ENCODE results near the gene ZDHHC19. TPM values are rescaled to one million over a fixed set of nuclear protein-coding genes. Genes with fewer than 3 reads are reported as not detected.
"Not testable (repeated sequence)": the region's sequence is repeated elsewhere in the genome, so short reads cannot be mapped to it uniquely, and the experiment has no call there.

Gene ZDHHC19
- total RNA-seq, 1 experiment from 2014 or later: not detected

DNA sequence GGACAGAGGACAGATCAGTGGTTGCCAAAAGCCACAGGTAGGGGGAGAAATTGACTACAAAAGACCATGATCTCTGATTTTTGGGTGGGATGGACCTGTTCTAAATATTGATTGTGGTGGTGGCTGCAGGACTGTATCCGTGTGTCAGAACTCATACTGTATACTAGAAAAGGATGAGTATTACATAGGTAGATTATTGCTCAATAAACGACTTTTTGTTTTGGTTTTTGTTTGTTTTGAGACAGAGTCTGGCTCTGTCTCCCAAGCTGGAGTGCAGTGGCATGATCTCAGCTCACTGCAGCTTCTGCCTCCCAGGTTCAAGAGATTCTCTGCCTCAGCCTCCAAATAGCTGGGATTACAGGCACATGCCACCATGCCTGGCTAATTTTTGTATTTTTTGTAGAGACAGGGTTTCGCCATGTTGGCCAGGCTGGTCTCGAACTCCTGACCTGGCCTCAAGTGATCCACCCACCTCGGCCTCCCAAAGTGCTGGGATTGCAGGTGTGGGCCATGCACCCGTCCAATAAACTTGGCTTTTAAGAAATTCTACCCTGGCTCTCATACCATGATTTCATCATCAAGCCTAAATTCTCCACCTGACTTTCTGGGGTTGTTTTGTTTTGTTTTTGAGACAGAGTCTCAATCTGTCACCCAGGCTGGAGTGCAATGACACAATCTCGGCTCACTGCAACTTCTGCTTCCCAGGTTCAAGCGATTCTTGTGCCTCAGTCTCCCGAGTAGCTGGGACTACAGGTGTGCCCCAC lies 5.6 kb downstream of the ZDHHC19 start:
- not testable (repeated sequence) for DNase-seq (ENCODE audit: low read depth)

DNA sequence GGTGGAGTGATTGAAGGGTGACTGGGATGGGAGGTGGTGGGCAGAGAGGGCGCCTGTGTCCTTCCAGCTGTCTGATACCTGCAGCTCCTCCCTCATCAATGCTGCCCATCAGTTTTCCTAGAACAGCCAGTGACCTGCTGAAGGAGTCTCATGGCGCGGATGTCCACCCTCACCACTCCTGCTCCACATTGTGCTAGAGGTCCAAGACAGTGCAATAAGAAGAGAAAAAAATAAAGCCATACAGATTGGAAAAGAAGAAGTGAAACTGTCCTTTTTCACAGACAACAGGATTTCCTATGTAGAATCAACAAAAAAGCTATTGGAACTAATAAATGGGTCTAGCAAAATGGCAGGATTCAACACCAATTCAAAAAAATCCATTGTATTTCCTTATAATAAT lies 7.4 kb downstream of the ZDHHC19 start:
- no peak for DNase-seq (ENCODE audit: low read depth)

DNA sequence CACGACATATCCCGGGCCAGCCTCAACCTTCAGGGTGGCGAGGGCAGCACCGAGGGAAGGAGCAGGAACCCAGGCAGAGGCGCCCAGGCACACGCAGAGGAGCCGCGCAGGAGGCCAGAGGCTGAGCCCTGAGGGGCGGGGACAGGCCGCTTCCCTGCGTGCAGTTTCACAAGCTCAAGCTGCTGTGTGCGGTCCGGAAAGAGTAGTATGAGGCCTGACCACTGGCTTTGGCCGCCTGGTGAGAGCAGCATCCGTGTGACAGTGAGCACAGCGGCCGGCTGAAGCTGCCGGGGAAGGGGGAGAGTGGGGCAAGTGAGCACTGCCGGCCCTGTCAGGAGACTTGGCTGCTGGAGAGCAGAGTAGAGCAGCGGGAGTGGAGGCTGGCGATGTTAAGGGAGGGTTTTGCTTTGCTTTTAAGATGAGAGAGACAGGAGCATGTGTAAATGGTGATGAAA lies 8.7 kb downstream of the ZDHHC19 start:
- peak; percentile 33 for DNase-seq (ENCODE audit: low read depth)

DNA sequence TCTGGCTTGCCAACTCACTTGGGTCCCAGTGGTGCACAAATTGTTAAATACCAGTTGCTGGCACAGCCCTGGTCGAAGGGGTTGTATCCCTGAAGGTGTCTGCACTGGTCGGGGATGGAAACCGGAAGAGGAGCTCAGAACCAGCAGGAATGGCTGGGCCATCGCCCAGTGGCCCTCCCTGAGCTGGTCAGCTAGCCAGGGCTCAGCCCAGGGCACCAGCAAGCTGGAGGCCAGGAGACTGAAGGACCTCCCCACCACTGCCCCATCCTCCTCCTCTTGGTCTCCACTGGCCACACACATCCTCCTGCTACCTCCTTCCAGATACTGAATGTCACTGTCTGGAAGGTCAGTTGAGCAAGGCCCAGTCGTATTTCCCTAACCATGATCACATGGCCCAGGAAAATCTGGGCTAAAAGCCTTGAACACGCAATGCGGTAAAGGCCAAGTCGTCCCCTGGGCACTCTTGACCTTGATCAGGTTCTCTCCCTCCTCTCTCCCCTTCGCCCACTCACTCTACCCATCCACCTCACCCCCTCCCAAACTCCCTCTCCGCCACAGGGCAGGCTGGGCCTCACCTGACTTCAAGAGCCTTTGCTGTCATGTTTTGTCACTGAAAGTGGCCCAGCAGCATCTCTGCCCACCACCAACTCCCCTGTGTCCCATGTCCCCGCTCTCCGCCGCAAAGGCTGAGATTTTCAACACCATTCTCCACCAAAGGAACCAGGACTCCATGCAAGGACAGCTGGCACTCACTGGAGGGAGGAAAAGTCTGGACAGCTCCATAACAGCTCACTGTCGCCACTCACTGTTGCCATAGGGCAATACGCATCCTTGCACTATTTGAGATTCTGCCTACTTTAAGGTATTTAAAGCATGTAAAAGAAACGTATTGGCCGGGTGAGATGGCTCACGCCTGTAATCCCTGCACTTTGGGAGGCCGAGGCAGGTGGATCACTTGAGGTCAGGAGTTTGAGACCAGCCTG lies 12.1 kb downstream of the ZDHHC19 start:
- DNase-seq (ENCODE audit: low read depth): peak; percentile 28

DNA sequence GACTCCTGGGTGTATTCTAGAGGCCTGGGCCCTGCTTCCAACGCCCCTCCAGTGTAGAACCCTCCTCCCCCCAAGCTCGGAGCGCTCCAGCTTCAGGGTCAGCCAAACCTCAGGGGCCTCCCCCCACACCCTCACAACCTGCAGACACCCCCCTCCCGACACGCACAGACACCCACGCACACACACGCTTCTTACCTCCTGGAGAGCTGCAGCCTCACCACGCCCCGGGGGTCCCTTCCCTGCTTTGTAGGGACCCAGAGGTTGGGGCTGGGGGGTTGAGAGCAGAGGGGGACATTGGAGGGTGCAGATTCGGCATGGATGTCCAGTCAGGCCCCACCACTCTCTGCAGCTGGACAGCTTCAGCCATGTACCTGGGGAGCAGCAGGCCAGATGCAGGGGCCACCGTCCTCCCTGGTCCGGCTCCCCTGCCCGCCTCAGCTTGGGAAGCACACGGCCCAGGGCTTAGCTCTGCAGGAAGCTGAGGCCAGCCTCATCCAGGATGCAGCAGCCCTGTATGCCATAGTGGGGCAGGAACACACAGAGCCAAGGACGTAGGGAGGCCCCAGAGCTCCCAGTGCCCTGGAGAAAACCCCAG lies 13.0 kb downstream of the ZDHHC19 start:
- DNase-seq (ENCODE audit: low read depth): no peak

DNA sequence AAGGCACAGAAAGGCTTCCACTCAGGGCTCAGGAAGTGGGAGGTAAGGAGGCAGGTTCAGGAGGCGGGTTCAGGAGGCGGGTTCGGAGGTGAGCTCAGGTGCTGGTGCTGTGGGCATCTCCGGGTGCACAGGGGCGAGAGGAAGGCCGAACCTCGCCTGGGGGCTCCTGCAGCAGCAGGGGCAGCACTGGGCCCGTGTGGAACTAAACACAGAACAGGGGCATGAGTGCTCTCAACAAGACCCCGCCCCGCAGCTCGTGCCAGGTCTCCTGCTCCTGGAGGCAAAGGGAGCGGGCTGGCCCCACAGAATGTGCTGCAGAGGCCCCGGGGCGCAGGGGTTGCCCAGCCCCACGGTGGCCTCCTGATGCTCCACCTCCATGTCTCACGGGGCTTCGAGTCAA lies 13.7 kb downstream of the ZDHHC19 start:
- no peak for DNase-seq (ENCODE audit: low read depth)

DNA sequence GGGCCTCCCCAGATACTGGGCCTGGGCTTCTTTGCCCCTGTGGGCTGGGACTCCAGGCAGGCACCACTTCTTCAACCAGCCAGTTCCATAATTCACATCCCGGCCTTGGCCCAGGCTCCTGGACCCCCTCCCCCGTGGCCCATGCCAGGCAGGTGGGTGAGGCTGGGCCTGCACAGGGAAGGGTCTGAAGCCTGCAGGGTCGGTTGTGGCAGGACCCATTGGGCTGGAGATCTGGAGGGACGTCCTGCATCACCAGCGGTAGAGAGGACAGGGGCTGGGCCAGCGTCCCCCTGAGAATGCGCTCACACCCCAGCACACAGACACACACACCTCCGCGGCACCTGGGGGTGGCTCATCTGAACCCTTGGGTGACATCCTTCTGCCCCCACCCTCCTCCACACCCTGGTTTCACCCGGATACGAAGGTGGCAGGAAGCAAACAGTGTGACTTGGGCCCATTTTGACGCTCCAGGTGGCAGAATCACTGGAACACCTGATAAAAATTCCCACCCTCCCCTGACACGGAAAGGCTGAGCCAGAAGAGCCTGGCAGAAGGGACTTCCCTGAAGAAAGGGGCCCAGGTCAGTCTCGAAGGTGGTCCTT lies 15.4 kb downstream of the ZDHHC19 start:
- DNase-seq (ENCODE audit: low read depth): no peak

DNA sequence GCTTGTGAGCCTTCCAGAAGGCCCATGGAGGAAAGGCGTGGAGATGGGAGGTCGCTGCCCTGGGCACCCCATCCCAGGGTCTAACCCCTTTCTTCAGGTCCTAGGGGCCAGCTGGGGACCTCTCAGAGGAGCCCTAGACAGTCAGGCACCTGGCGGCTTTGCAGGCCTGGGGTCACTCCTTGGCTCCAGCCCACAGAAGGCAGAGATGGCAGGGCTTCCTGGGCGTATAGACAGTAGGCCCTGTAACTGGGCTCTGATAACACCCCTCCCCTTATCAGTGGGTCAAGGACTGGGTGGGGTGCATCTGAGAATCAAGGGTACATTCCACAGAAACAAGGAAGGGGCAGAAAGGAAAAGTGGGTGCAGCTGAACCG lies 16.7 kb downstream of the ZDHHC19 start:
- no peak for DNase-seq (ENCODE audit: low read depth)

DNA sequence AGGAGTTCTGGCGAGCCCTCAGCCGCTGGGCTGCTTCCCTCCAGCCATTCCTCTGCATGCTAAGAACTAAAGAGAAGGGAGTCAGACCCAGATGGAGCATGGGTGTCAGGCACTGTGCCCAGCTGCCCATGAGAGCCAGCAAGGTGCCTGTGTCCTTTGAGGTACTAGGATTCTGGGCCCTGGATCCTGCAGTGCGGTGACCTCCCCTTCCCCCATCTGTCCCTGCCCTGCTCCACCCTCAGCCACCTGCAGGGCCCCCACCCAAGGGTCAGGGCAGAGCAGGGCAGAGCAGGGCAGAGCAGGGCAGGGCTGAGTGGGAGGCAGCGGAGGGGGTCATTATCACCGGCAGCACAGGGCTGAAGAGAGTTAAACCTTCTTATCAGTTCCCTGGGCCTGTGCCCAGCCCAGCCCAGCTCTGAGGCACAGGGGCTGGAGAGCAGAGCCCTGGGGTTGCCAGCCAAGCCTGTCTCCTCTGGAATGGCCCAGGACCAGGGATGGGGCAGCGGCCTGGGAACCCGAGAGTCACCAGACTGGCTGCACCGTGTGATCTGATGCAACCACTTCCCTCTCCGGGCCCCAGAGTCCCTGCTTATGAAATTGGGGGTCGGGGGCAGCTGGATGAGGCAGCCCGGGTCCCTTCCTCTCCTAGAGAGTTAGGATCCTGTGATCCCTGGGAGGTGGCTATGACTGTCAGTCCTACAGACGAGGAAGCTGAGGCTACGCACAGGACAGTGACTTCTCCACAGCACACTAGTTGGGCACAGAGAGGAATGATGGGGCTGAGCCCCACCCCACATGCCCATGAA lies 17.3 kb downstream of the ZDHHC19 start:
- DNase-seq (ENCODE audit: low read depth): no peak

DNA sequence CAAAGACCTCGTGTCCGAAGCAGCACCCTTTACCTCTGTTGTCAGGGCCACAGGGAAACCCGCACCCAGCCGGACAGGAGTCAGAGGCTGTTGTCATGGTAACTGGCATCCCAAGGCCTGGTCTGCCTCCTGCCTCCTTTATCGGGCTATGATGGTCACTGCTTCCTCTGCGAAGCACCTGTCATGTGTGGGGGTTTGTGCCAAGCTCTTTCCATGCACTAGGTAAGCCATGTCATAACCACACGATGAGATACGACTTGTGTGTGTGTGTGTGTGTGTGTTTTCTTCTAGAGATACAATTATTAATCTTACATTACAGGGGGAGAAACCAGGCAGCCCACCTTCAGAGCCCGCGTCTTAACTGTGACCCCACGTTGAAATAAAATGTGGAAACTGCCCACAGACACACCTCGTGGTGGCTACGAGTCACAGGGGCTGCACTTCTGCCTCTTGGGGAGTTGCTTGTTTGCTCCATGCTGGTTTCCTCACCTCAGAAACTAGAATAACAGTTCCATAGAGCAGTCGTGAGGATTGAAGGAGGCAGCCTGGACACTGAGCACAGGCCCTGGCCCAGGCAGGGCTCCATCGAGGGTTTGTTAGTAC lies 18.0 kb downstream of the ZDHHC19 start:
- DNase-seq (ENCODE audit: low read depth): peak; percentile 9

DNA sequence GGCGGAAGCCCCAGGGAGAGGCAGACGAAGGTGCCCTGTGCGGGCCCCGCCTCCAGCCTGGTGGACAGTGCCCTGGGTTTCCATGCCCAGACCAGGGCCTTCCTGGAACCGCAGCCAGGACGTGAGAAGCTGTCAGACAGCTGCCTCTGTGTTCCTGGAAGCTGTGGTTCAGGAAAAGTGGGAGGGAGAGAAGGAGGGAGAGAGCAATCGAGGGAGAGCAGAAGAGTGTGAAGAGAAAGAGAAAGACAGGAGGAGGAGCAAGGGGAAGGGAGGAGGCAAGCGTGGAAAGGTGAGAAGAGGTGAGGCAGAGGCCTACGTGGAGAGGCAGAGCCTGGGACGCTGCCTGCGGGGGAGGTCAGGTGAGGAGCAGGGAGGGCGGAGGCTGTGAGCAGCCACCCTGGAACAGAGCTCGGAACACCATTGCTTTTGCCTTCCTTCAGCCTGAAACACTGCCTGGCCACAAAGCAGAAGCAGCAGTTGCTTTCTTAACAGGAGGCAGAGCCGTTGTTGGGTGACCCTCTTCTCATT lies 18.6 kb downstream of the ZDHHC19 start:
- DNase-seq (ENCODE audit: low read depth): peak; percentile 69

DNA sequence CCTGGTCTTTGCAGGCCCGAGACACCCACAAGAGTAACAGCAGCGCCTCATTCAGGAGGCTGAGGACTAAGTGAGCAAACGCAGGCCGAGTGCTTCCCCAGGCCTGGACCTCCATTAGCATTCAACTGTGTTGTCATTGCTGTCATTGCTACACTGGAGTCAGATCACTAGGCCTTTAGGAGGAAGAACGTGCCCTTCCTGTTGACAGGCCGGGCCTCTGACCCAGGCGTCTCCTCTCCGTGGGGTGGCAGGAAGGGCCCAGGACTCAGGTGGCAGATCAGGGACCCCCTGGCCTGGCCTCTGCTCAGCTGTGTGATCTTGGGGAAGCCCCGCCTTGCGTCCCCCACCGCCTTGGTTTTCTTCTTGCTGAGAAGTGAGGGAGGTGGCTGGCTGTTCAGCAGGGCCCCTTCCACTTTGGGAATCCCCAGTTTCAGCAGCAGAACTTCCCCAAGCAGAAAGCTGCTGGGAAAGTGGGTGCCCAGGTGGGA lies 19.1 kb downstream of the ZDHHC19 start:
- no peak for DNase-seq (ENCODE audit: low read depth)

DNA sequence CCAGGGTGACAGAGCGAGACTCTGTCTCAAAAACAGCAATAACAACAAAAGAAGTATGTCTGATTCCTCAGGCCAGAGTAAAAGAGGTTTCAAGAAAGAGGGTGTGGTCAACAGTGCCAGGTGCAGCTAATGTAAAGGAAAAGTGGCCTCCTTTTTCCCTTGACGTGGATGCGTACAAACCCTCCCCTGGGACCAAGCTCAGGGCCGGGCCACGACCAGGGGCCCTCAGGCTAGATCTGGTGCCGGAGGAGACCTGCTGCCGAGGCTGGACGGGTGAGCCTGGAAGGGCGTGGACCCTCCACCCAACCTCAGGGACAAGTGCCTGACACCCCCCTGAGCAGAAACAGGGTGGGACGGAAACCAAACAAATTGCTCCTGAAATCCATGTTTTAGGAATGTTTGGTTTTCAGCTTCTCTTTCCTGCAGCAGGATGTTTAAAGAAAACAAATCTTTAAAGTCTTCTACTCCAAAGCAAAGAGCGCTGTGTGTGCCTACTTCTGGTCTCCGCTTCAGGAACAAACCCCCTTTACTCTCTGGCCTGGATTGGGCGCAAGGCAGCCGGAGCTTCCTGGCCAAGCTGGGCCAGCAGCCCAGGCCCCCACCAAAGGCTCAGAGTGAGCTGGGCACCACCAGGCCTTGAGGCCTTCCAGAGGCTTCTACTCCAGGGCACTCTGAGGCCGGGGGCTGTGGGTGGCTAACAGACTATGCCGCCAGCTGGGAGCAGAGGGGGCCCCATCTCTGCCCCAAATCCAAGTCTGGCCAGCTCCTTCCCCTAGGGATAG lies 21.4 kb downstream of the ZDHHC19 start:
- no peak for DNase-seq (ENCODE audit: low read depth)

DNA sequence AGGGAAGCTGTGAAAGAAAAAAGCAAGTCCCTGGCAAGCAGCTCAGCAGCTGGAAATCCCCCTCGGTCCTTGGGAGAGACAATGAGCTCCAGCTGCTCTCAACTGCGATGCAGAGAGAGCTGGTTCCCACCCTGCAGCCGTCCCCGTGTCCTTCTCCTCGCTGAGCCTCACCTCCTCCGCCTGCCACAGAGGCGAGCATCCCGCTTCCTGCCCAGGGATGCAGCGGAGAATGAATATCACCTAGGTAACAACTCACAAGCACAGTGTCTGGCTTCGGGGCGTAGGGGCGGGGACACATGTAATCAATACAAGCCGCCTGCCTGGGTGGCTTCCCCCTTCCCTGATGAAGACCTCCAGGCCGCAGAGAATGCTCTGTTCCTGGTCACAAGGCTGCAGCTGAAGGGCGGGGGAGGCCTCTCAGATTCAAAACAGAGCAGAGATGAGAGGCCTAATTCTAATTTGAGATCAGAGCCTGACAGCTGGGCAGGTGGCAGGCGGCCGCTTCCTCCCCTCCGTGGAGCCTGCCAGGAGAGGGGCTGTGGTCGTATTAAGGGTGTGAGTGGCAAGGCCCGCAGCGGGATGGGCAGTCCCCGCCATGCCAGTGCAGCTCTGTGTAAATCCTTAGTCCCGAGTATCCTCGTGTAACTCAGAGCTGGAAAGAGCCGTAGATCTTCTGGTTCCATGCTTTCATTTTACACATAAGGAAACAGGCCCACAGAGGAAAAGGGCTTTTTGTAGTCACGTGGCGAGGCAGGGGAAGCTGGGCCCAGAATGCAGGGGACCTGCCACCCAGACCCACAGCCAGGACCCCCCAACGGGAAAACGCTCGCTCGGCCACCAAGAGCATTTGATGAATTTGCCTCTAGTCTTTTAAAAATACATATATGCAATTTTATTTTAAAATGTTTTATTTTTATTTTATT lies 24.3 kb downstream of the ZDHHC19 start:
- DNase-seq (ENCODE audit: low read depth): no peak

DNA sequence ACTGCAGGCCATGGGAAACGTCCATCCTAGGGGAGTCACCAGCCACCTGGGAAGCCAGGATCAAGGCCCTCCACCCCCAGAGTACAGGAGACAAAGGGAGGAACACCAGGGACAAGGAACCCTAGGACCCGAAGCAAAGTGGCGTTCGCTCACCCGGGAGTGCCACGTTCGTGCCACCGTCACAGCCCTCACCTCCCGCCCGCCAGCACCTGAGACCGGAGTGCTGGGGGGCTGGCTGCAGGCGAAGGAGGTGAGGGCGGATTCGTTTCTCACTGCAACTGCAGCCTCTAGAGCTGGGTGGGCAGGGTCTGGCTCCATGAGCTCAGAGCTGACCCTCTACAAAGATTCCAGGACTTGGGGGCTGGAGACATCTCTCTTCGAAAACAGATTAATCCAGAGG lies 26.3 kb downstream of the ZDHHC19 start:
- DNase-seq (ENCODE audit: low read depth): no peak

DNA sequence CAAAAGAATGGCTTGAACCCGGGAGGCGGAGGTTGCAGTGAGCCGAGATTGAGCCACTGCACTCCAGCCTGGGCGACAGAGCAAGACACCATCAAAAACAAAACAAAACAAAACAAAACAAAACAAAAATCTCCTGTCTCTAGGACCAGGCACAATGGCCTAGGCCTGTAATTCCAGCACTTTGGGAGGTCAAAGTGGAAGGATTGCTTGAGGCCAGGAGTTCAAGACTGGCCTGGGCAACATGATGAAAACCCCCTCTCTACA lies 27.1 kb downstream of the ZDHHC19 start:
- DNase-seq (ENCODE audit: low read depth): not testable (repeated sequence)

DNA sequence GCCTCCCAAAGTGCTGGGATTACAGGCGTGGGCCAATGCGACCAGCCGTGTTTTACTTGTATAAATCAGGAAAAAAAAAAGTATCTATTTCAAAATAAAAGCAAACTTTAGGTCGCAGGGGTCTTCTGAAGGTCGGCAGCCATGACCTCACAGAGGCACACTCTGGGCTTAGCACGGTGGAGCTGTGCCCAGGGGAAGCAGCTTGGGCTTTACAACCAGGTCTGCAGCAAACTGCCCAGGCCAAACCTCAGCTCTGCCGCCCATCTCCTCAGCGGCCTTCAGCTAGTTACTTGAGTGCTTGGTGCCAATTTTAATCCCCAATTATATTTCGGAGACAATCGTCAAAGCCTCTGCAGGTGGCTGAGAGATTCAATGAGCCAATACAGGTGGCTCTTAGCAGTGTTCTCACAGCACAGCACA lies 30.1 kb downstream of the ZDHHC19 start:
- no peak for DNase-seq (ENCODE audit: low read depth)

DNA sequence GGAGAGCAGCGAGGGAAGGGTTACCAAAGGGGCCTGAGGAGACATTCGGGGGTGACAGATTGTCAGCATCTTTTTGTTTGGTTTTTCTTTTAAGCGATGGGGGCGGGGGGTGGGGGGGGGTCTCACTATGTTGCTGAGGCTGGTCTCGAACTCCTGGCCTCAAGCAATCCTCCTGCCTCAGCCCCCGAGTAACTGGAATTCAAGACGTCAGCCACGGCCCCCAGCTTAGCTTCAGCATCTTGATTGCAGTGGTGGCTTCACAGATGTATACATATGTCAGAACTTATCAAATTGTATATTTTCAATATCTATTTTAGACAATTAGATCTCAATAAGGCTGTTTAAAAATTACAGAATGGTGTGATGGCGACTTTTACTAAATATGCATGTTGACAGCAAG lies 30.9 kb downstream of the ZDHHC19 start:
- no peak for DNase-seq (ENCODE audit: low read depth)

All from LHCN-M2 (cell line).